HAP-1 (cell line): ENCODE measurements around the gene PDE9A.

Experiments used
- DNase-seq, 2 experiments: peaks; one replicate each; pipeline ENCODE4 v3.0.0-alpha.2; 2016 to 2020; ENCODE audit warnings: low spot score in 2 of 2
- H3K27me3 ChIP-seq: fragments of 250-450 bp; sonication (Bioruptor Pico); 2 replicates; pipeline ENCODE4 v1.5.1; 2020; ENCODE audit warnings: low read depth, mild to moderate bottlenecking, moderate library complexity
- H3K36me3 ChIP-seq: fragments of 250-450 bp; sonication (Bioruptor Pico); replicated peaks from 2 replicates; pipeline ENCODE4 v1.5.1; 2020; ENCODE audit warnings: mild to moderate bottlenecking
- H3K4me1 ChIP-seq: fragments of 250-450 bp; sonication (Bioruptor Pico); 2 replicates; pipeline ENCODE4 v1.5.1; 2020; ENCODE audit warnings: mild to moderate bottlenecking
- H3K4me3 ChIP-seq: fragments of 250-450 bp; sonication (Bioruptor Pico); 2 replicates; pipeline ENCODE4 v1.5.1; 2020; ENCODE audit warnings: mild to moderate bottlenecking, moderate library complexity
- H3K9me3 ChIP-seq: fragments of 250-450 bp; sonication (Bioruptor Pico); 2 replicates; pipeline ENCODE4 v1.5.1; 2020; ENCODE audit warnings: mild to moderate bottlenecking, moderate library complexity
- in situ Hi-C: fragments of 300-500 bp; cut with MboI; formaldehyde crosslinking; loops from 3 replicates; pipeline ENCODE4 v1.14.3; 2020; ENCODE audit warnings: low sequenced_read_pairs, inconsistent platforms, mixed read lengths

Gene PDE9A

DNA sequence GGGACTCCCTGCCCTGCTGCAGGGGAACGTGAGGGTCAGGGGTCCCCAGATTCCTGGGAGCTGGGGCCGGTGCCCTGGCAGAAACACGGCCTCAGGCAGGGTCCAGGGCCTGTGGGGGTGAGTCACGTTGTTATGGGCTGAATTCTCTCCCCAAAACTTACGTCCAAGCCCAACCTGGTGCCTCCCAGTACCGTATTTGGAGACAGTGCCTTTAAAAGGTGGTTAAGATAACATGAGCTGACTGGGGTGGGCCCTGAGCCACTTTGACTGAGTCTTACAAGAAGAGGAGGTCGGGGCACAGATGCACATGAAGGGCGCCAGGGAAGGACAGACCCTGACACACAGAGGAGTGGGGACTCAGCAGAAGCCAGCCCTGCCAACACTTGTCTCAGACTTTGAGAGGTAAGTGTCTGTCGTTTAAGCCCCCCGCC lies 126.0 kb downstream of the PDE9A start:
- in situ Hi-C loops, result no loop called here
- DNase-seq, result no peak
- peaks cover 6% of the 10 kb centered on the region; the same call in 1 of the 2 replicates for H3K27me3 ChIP-seq
- no peaks in the 10 kb centered on the region for H3K36me3 ChIP-seq
- no peaks in the 10 kb centered on the region for H3K4me1 ChIP-seq
- no peaks in the 10 kb centered on the region for H3K9me3 ChIP-seq
- no peak overlapping the region for H3K4me3 ChIP-seq

GRCh38 chr21:42780617-42781016 lies 127.2 kb downstream of the PDE9A start:
- H3K4me1 ChIP-seq, result no peaks in the 10 kb centered on the region
- H3K36me3 ChIP-seq, result no peaks in the 10 kb centered on the region
- no peak for DNase-seq
- in situ Hi-C loops, result no loop called here
- H3K27me3 ChIP-seq, result peaks cover 6% of the 10 kb centered on the region; the same call in 1 of the 2 replicates
- H3K4me3 ChIP-seq, result no peak overlapping the region
- no peaks in the 10 kb centered on the region for H3K9me3 ChIP-seq

GRCh38 chr21:42781150-42781970 lies 127.9 kb downstream of the PDE9A start:
- Histone ChIP-seq H3K27me3 (peaks cover 6% of the 10 kb centered on the region; the same call in 1 of the 2 replicates), H3K36me3 (no peaks in the 10 kb centered on the region), H3K4me3 (no peak overlapping the region), H3K9me3 (no peaks in the 10 kb centered on the region), H3K4me1 (no peaks in the 10 kb centered on the region)
- no peak for DNase-seq
- in situ Hi-C loops, result no loop called here

DNA sequence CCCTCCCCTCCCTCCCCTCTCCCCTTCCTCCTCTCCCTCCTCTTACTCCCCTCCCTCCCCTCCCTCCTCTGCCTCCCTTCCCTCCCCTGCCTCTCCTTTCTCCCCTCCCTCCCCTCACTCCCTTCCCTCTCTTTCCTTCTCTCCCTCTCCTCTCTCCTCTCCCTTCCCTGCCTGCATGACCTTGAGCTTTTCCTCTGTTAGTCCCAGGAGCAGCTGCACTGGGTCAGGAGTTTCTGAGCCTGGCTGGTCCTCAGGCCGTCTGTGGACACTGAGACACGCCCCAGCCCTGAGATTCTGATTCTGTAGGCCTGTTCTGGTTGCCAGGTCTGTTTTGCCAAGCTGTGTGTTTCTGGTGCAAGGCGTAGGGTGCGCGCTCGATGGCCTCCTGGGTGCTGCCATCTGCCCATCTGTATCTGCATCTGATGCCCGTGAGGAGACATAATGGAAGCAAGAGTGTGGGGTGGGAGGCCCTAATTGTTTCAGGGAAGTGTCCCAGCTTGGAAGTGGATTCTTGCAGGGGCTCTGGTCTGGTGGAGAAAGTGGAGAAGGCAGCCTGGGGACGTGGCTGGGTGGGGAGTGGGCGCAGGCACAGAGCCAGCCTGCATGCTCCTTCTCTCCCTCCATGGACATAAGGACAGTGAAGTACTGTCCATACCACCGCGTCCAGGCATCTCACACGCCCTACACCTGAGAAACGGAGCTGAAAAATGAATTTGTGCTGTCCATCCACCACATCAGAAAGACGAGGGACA lies 128.7 kb downstream of the PDE9A start:
- in situ Hi-C loops, result no loop called here
- Histone ChIP-seq H3K9me3 (no peaks in the 10 kb centered on the region), H3K36me3 (no peaks in the 10 kb centered on the region), H3K27me3 (peaks cover 6% of the 10 kb centered on the region; the same call in 1 of the 2 replicates), H3K4me1 (no peaks in the 10 kb centered on the region), H3K4me3 (no peak overlapping the region)
- no peak for DNase-seq

- in situ Hi-C loops, result no loop called here
- no peak for DNase-seq
- Histone ChIP-seq H3K27me3 (peaks cover 6% of the 10 kb centered on the region; the same call in 1 of the 2 replicates), H3K9me3 (no peaks in the 10 kb centered on the region), H3K4me3 (no peak overlapping the region), H3K36me3 (no peaks in the 10 kb centered on the region), H3K4me1 (no peaks in the 10 kb centered on the region)
Measured at GRCh38 chr21:42782723-42783242, 129.4 kb downstream of the PDE9A start.

DNA sequence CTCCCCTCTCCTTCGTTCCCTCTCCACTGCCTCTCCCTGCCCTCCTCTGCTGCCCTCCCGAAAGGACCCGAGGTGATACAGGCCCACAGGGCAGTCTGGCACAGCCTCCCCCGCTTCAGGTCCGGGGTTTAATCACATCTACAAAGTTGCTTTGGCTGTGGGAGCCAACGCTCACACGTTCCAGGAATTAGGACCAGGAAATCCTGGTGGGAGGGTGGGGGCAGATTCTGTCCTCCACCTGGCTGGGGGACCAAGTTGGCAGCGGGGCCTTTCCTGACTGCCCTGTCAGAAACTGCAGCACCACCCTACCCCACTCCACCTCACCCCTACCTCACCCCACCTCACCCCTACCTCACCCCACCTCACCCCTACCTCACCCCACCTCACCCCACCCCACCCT lies 130.9 kb downstream of the PDE9A start:
- no peaks in the 10 kb centered on the region for H3K36me3 ChIP-seq
- no peaks in the 10 kb centered on the region for H3K4me1 ChIP-seq
- no peaks in the 10 kb centered on the region for H3K9me3 ChIP-seq
- no peak for DNase-seq
- in situ Hi-C loops, result no loop called here
- no peak overlapping the region for H3K4me3 ChIP-seq
- H3K27me3 ChIP-seq, result peaks cover 6% of the 10 kb centered on the region; the same call in 1 of the 2 replicates

DNA sequence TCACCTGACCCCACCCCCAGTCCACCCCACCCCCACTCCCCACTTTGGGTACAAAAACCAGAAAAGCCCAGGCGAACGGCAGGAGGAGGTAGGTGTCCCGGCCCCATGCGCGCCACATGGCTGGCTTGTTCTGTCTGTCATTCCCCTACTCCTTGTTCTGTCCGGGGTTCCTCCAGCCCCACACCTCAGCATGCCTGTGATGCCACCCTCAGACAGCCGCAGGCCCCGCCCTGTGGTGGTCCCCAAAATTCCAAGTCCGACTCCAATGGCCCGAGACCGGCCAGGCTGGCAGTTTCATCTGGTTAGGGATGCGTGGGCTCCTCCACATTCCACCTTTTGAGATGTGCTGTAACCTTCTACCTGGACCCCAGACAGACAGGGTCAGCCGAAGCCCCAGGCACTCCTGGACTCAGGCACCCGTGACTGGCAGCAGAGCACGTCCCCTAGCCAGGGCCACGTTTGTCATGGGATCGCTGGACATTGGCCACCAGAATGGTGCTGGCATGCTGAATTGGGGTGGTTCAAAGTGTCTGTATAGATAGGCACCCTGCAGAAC lies 131.6 kb downstream of the PDE9A start:
- Histone ChIP-seq H3K9me3 (no peaks in the 10 kb centered on the region), H3K27me3 (peaks cover 6% of the 10 kb centered on the region; the same call in 1 of the 2 replicates), H3K4me1 (no peaks in the 10 kb centered on the region), H3K36me3 (no peaks in the 10 kb centered on the region), H3K4me3 (no peak overlapping the region)
- no peak for DNase-seq
- in situ Hi-C loops, result no loop called here

DNA sequence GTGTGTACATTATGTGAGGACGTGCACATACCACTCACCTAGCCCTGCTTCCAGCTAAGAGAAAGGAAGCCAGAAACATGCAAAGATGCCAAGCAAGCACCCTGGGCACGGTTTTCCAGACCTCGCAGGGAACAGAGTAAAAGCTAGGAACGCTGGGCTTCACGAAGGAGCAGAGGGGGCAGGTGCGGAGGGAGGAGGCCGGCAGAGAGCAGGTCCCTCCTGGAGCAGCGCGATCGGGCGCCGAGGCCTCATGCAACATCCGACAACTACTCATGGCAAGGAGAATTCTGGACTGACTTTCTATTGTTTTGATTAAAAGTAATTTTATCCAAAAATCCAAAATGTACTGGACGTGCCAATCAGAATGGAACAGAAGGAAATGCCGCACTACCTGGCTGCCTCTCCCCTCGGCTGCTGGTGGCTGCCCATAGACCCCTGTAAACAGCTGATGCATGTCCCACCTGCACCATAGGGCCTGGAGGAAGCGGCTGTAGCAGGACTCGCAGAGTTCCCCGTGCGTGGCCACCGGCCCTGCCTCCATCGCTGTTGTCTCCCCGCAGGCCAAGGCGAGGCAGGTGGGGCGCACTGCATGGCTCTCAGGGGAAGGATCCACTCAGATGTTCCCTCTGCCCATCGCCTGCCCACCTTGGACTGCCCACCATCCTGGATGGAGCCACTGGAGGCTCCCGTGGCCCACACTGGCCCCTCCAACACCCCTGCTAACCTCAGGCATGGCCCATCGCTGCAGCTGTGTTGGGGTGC lies 132.4 kb downstream of the PDE9A start:
- Histone ChIP-seq H3K9me3 (no peaks in the 10 kb centered on the region), H3K4me1 (no peaks in the 10 kb centered on the region), H3K27me3 (peaks cover 3% of the 10 kb centered on the region; the same call in 1 of the 2 replicates), H3K36me3 (no peaks in the 10 kb centered on the region), H3K4me3 (no peak overlapping the region)
- no peak for DNase-seq
- in situ Hi-C loops, result no loop called here

- no peaks in the 10 kb centered on the region for H3K36me3 ChIP-seq
- DNase-seq, result no peak
- no peak overlapping the region for H3K4me3 ChIP-seq
- no peaks in the 10 kb centered on the region for H3K4me1 ChIP-seq
- 0 out of 2 replicates have a peak, but pooled peaks cover 3% of the 10 kb centered on the region for H3K27me3 ChIP-seq
- in situ Hi-C loops, result no loop called here
- H3K9me3 ChIP-seq, result no peaks in the 10 kb centered on the region
Measured at GRCh38 chr21:42786884-42787283, 133.5 kb downstream of the PDE9A start.

- Histone ChIP-seq H3K27me3 (0 out of 2 replicates have a peak, but pooled peaks cover 3% of the 10 kb centered on the region), H3K4me1 (no peaks in the 10 kb centered on the region), H3K36me3 (no peaks in the 10 kb centered on the region), H3K4me3 (no peak overlapping the region), H3K9me3 (no peaks in the 10 kb centered on the region)
- DNase-seq, result no peak
- in situ Hi-C loops, result no loop called here
Measured at GRCh38 chr21:42787613-42788012, 134.2 kb downstream of the PDE9A start.

GRCh38 chr21:42790520-42791065 lies 137.2 kb downstream of the PDE9A start:
- peaks cover 3% of the 10 kb centered on the region; the same call in 1 of the 2 replicates for H3K27me3 ChIP-seq
- in situ Hi-C loops, result no loop called here
- no peak for DNase-seq
- no peak overlapping the region for H3K4me3 ChIP-seq
- no peaks in the 10 kb centered on the region for H3K9me3 ChIP-seq
- no peaks in the 10 kb centered on the region for H3K36me3 ChIP-seq
- no peaks in the 10 kb centered on the region for H3K4me1 ChIP-seq

DNA sequence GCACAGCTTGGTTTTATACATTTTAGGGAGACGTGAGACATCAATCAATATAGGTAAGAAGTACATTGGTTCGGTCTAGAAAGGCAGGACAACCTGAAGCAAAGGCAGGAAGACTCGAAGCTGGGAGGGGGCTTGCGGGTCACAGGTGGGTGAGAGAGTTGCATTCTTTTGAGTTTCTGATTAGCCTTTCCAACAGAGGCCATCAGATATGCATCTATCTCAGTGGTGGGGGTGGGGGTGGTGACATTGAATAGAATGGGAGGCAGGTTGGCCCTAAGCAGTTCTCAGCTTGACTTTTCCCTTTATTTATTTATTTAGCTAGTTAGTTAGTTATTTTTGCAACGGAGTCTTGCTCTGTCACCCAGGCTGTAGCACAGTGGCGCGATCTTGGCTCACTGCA lies 140.4 kb downstream of the PDE9A start:
- Histone ChIP-seq H3K27me3 (peaks cover 8% of the 10 kb centered on the region; the same call in 1 of the 2 replicates), H3K36me3 (no peaks in the 10 kb centered on the region), H3K9me3 (no peaks in the 10 kb centered on the region), H3K4me1 (no peaks in the 10 kb centered on the region), H3K4me3 (no peak overlapping the region)
- no peak for DNase-seq
- in situ Hi-C loops, result no loop called here

GRCh38 chr21:42794551-42794950 lies 141.1 kb downstream of the PDE9A start:
- no peak for DNase-seq
- in situ Hi-C loops, result no loop called here
- H3K4me3 ChIP-seq, result no peak overlapping the region
- no peaks in the 10 kb centered on the region for H3K9me3 ChIP-seq
- no peaks in the 10 kb centered on the region for H3K4me1 ChIP-seq
- no peaks in the 10 kb centered on the region for H3K36me3 ChIP-seq
- H3K27me3 ChIP-seq, result peaks cover 10% of the 10 kb centered on the region; the same call in 1 of the 2 replicates
